Activated CD8-positive, alpha-beta memory T cell treated with anti-CD3 and anti-CD28 coated beads for 24 hours (primary cell): Measurements from ENCODE around the gene HSD17B14.
"Not testable (repeated sequence)": the region's sequence is repeated elsewhere in the genome, so short reads cannot be mapped to it uniquely, and the experiment has no call there.

ENCODE experiments used
- DNase-seq: peaks from one replicate; pipeline ENCODE4 v3.0.0-alpha.2; 2020

Gene HSD17B14

GRCh38 chr19:48796298-48797083, 39.8 kb downstream of the HSD17B14 start:
- DNase-seq = no peak

GRCh38 chr19:48795685-48796070, 40.6 kb downstream of the HSD17B14 start:
- no peak for DNase-seq

- peak; percentile 93 for DNase-seq
Observed at GRCh38 chr19:48795055-48795684, 41.1 kb downstream of the HSD17B14 start.

- DNase-seq = no peak
Observed at GRCh38 chr19:48794291-48794690, 42.0 kb downstream of the HSD17B14 start.

- DNase-seq = no peak
Observed at GRCh38 chr19:48793271-48793670, 43.0 kb downstream of the HSD17B14 start.

- not testable (repeated sequence) for DNase-seq
Observed at GRCh38 chr19:48787331-48787730, 49.0 kb downstream of the HSD17B14 start.

GRCh38 chr19:48786422-48786821, 49.9 kb downstream of the HSD17B14 start:
- not testable (repeated sequence) for DNase-seq

GRCh38 chr19:48784527-48784926, 51.8 kb downstream of the HSD17B14 start:
- DNase-seq = no peak

GRCh38 chr19:48780631-48781391, 55.5 kb downstream of the HSD17B14 start:
- no peak for DNase-seq

- DNase-seq = no peak
Observed at GRCh38 chr19:48779636-48780035, 56.7 kb downstream of the HSD17B14 start.

GRCh38 chr19:48777720-48778119, 58.6 kb downstream of the HSD17B14 start:
- no peak for DNase-seq

- no peak for DNase-seq
Observed at GRCh38 chr19:48777139-48777538, 59.2 kb downstream of the HSD17B14 start.

GRCh38 chr19:48772503-48772953, 63.8 kb downstream of the HSD17B14 start:
- DNase-seq = no peak

GRCh38 chr19:48770734-48771472, 65.4 kb downstream of the HSD17B14 start:
- no peak for DNase-seq

GRCh38 chr19:48770266-48770665, 66.0 kb downstream of the HSD17B14 start:
- no peak for DNase-seq

GRCh38 chr19:48768994-48769713, 67.1 kb downstream of the HSD17B14 start:
- no peak for DNase-seq

- DNase-seq = not testable (repeated sequence)
Observed at GRCh38 chr19:48768171-48768753, 68.0 kb downstream of the HSD17B14 start.

- DNase-seq = not testable (repeated sequence)
Observed at GRCh38 chr19:48765816-48766215, 70.5 kb downstream of the HSD17B14 start.
